Measurements from ENCODE around the gene ACP1.
A peak's percentile ranks its signal among the peaks of the same experiment; 100 is the strongest.

The ACP1 gene

DNA sequence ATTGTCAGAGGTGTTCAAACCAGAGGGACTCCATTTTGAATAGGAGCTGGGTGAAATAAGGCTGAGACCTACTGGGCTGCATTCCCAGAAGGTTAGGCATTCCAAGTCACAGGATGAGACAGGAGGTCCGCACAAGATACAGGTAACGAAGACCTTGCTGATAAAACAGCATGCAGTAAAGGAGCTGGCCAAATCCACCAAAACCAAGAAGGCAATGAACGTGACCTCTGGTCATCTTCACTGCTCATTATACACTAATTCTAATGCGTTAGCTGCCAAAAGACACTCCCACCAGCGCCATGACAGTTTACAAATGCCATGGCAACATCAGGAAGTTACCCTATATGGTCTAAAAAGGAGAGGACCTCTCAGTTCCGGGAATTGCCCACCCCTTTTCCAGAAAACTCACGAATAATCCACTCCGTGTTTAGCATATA, 11.5 kb upstream of the ACP1 start:
- H3K27ac ChIP-seq: no peak overlapping the region
- no peak for DNase-seq (ENCODE audit: low read depth, low spot score)

DNA sequence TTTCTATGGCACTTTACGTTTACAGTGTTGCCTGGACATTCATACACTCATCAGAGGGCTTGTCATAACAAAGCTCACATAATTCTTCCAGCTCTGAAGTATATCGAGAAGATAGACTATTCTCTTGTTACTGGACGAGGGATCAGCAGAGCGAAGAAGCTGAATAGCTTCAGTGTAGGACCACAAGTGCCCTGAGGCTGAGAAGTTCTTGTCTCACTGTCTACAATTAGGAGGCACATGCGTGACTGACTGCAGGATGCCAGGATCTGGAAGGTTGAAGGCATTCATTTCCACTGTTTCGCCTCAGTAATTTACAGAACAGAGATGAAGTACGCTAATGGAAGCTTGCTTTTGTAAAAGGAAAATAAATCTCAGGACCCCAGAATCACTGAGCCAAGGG, 10.5 kb upstream of the ACP1 start:
- DNase-seq (ENCODE audit: low read depth, low spot score): no peak
- H3K27ac ChIP-seq: no peak overlapping the region

DNA sequence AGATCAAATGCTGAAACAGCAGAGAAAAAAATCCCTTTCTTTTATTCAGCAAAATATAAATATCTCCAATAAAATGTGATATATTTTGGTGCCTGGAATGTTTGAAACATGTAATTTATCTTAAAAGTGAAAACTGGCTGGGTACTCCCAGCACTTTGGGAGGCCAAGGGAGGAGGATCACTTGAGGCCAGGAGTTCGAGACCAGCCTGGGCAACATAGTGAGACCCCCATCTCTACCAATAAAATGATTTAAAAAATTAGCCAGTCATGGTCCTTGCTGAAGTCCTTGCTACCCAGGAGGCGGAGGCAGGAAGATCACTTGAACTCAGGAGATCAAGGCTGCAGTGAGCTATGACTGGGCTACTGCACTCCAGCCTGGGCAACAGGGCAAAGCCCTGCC, 9.6 kb upstream of the ACP1 start:
- DNase-seq (ENCODE audit: low read depth, low spot score): no peak
- no peak overlapping the region for H3K27ac ChIP-seq

DNA sequence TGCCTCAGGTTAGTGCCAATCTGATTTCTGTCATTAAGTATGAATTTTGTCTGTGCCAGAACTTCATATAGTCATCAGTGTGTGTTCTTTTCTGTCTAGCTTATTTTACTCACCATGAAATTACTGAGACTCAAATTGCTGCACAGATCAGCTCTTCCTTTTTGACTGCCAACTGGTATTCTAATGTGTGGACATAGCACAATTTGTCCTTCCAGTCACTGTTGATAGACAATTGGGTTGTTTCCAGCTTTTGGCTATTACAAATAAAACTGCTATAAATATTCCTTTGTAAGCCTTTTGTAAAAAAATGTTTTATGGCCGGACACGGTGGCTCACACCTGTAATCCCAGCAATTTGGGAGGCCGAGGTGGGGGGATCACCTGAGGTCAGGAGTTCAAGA, 8.7 kb upstream of the ACP1 start:
- H3K27ac ChIP-seq: no peak overlapping the region
- no peak for DNase-seq (ENCODE audit: low read depth, low spot score)

GRCh38 chr2:257429-257828, 7.3 kb upstream of the ACP1 start:
- H3K27ac ChIP-seq: no peak overlapping the region
- no peak for DNase-seq (ENCODE audit: low read depth, low spot score)

GRCh38 chr2:257842-258241, 6.9 kb upstream of the ACP1 start:
- no peak overlapping the region for H3K27ac ChIP-seq
- DNase-seq (ENCODE audit: low read depth, low spot score): no peak

DNA sequence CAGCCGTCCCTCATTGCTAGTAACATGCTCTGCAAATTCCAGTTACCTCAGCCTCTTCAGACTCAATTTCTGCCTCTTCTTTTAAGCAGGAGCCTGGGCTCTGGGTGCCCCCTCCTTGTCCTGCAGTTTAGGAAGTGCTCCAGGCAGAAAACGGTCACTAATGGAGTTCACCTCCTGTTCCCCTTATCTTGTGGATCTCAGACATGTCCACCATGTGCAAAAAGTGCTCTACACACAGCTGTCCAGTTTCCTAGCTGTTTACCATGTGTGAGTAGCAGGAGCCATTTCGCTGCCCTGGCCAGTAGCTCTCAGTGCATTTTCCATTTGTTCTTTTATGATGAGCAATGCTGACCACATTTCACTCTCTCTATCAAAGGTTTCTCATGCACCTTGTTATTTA, 5.8 kb upstream of the ACP1 start:
- no peak for DNase-seq (ENCODE audit: low read depth, low spot score)
- no peak overlapping the region for H3K27ac ChIP-seq

- H3K27ac ChIP-seq: no peak overlapping the region
- DNase-seq (ENCODE audit: low read depth, low spot score): no peak
Observed at GRCh38 chr2:259789-260331, 4.9 kb upstream of the ACP1 start.

GRCh38 chr2:260507-261161, 4.1 kb upstream of the ACP1 start:
- H3K27ac ChIP-seq: no peak overlapping the region
- no peak for DNase-seq (ENCODE audit: low read depth, low spot score)

- no peak for DNase-seq (ENCODE audit: low read depth, low spot score)
Observed at GRCh38 chr2:262117-262516, 2.6 kb upstream of the ACP1 start.

GRCh38 chr2:263022-263738, 1.6 kb upstream of the ACP1 start:
- peak overlapping the region; percentile 65 for H3K27ac ChIP-seq
- no peak for DNase-seq (ENCODE audit: low read depth, low spot score)

More at GRCh38 chr2:262117-262516, 2.6 kb upstream of the ACP1 start:
- peak overlapping the region; percentile 65 for H3K27ac ChIP-seq

GRCh38 chr2:263774-264492, 814 bp upstream of the ACP1 start, which contains the start of gene SH3YL1:
SH3YL1 (minus strand) TSS chr2:264032; CDS start chr2:263984, 48 bp downstream.
- H3K27ac ChIP-seq: peak within 1 kb of the TSS; percentile 65
- DNase-seq (ENCODE audit: low read depth, low spot score): no peak

DNA sequence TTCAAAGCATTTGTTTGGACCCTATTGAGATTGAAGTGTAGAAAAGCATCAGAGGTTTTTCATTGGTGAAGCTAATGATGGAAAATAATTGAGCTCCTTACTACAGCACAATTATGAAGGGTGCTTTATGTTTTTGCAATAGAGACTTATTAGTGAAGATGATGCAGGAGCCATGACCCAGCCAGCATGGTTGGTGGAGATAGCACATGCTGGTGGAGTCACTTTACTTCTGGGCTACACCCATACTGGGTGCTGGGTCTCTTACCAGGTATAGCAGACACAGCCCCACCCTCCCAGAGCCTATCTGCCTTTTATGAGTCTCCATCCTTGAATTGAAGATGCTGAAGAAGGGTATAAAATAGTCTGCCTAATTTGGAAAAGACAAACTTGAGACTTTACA, 3.6 kb downstream of the ACP1 start:
- no peak overlapping the region for H3K27ac ChIP-seq
- DNase-seq (ENCODE audit: low read depth, low spot score): no peak

DNA sequence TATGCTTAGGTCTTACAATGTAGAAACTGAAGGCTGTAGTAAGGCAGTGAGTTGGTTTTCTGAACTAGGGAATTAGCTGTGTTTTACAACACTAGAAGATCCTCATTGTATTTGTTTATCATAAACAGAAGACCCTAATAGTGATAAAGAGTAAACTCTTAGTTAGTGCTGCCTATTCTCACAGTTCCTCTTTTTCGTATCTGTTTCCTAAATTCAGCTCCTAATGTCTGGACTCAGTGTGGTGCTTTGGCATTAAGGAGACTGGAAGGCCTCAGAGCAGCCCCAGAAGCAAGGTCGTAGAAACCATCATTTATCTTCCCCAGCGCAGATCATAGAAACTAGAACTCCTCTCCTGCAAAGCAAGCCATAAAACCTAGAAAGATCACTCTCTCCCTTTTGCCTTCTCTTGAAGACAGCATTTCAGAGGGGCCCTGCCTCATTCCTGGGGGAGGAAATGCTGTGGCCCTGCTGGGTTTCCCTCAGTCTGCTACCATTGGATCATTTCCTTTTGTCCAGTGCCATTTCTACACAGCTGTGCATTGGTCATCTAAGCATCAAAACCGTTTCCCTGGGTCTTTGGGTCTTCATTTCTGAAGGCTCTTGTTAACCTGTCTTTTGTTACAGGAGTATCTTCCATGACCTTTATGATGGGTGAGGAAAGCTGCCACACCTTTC, 4.7 kb downstream of the ACP1 start:
- no peak for DNase-seq (ENCODE audit: low read depth, low spot score)
- H3K27ac ChIP-seq: no peak overlapping the region

- no peak for DNase-seq (ENCODE audit: low read depth, low spot score)
Observed at GRCh38 chr2:270861-271260, 6.1 kb downstream of the ACP1 start.

DNA sequence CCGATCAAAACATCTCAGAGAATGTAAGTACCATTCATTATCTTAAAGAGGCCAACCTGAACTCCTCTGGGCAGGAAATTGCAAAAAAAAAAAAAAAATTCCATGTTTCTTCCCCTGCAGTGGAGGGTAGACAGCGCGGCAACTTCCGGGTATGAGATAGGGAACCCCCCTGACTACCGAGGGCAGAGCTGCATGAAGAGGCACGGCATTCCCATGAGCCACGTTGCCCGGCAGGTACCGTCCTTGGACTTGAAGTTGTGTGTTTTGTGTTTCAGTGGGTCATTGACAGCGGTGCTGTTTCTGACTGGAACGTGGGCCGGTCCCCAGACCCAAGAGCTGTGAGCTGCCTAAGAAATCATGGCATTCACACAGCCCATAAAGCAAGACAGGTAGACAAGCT, 7.2 kb downstream of the ACP1 start:
- DNase-seq (ENCODE audit: low read depth, low spot score): no peak

More at GRCh38 chr2:270861-271260, 6.1 kb downstream of the ACP1 start:
- H3K27ac ChIP-seq: no peak overlapping the region

GRCh38 chr2:273333-273732, 8.6 kb downstream of the ACP1 start:
- DNase-seq (ENCODE audit: low read depth, low spot score): no peak
- no peak overlapping the region for H3K27ac ChIP-seq

More for the DNA sequence above, 7.2 kb downstream of the ACP1 start:
- no peak overlapping the region for H3K27ac ChIP-seq

DNA sequence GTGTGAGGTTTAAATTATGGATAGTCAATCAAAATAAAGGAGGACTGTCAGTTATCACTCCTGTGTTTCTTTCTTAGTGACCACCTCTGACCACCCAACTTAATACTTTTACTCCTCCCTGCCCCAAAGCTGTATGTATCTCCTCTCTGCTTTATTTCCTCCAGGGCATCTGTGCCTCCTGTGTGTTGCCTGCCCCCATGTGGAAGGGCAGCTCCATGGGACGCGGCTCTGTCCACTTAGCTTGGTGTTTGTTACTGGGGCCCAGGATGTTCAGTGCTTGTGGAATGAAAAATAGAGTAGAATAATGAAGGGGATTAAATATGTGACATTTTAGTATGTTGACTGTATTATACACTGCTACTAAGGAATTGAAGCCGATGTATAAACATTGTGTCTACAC, 9.8 kb downstream of the ACP1 start:
- H3K27ac ChIP-seq: no peak overlapping the region
- DNase-seq (ENCODE audit: low read depth, low spot score): no peak

DNA sequence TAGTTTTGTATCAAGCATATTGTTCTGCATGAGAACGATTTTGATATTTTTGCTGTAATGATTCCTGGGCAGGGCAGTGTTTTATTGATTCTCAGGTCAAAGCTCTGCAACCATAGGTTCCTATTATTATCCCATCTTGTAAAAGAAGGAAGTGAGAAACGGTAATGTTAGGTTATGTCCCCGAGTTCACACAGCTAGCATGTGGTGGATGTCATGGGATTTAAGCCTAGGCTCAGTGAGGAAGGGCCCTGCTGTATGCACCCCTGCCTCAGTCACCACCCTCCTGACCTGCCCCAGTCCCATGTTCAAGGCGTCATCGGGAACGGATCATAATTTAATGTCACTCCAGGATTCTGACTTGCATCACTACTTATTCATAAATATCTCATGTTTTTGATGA, 10.7 kb downstream of the ACP1 start:
- DNase-seq (ENCODE audit: low read depth, low spot score): no peak
- H3K27ac ChIP-seq: no peak overlapping the region

- no peak for DNase-seq (ENCODE audit: low read depth, low spot score)
- no peak overlapping the region for H3K27ac ChIP-seq
Observed at GRCh38 chr2:278312-278926, 13.7 kb downstream of the ACP1 start.

All from epithelial cell of prostate (primary cell).